ENCODE data around the gene RXRA.

RXRA gene

GRCh38 chr9:134384811-134385479, 58.7 kb downstream of the RXRA start:
- peak; percentile 35 for DNase-seq

- DNase-seq, result no peak
Observed at GRCh38 chr9:134385915-134386314, 59.7 kb downstream of the RXRA start.

- DNase-seq, result no peak
Observed at GRCh38 chr9:134386951-134387831, 60.9 kb downstream of the RXRA start.

- no peak for DNase-seq
Observed at GRCh38 chr9:134388289-134388808, 62.1 kb downstream of the RXRA start.

DNA sequence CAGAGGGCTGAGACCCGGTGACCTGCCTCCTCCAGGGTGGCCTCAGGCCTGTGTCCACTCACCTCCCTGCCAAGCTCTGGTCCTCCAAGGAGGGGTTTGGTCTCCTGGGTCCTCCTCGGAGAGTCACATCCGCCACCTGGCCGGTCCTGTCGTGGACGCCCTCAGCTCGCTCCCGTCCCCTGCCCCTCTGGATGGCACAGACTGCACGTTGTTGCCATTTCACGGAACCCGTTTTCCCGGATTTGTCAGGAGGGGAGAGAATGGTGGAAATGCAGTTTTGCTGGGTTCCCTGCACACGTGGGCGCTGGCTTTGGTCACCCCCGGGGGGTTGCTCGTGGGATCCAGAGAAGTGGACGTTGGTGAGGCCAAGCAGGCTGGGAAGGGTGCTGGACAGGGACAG, 62.7 kb downstream of the RXRA start:
- DNase-seq, result no peak

- DNase-seq, result no peak
Observed at GRCh38 chr9:134389642-134390041, 63.4 kb downstream of the RXRA start.

DNA sequence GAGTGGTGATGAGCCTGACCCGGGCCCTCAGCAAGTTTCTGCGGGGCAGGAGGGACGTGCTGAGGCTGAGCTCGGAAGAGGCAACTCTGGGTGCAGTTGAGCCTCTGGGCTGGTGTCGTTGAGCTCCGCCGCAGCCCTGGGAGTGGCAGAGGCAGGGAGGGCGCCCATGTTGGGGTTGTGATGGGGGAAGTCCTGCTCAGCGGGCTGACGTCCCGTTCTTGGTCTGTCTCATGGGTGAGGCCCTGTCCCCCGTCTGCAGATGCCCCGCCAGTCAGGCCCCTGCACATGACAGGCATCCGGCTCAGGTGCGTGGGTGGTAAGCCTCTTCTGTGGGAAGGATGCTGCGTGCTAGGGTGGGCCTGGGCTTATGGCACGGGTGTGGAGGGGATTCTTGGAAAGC, 64.3 kb downstream of the RXRA start:
- no peak for DNase-seq

GRCh38 chr9:134390947-134391318, 64.7 kb downstream of the RXRA start:
- DNase-seq, result no peak

- no peak for DNase-seq
Observed at GRCh38 chr9:134391319-134392231, 65.3 kb downstream of the RXRA start.

DNA sequence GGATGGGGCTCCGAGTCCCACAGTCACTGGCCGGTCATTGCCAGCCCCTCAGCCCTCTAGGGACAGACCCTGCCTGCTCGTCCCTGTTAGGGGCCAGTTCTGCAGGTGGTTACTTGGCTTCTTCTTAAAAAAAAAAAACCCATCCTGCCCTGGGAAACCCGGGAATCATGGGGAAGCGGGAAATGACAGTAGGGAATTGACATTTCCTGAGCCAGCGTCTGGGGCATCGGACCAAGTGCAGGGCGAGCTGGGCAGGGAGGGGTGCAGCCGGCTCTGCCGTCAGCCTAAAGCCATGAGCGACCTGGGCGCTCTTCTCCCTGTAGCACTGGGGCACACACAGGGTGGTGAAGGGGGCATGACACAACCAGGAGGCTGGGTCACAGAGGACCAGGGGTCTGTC, 66.6 kb downstream of the RXRA start:
- no peak for DNase-seq

GRCh38 chr9:134393582-134394280, 67.5 kb downstream of the RXRA start:
- DNase-seq, result no peak

DNA sequence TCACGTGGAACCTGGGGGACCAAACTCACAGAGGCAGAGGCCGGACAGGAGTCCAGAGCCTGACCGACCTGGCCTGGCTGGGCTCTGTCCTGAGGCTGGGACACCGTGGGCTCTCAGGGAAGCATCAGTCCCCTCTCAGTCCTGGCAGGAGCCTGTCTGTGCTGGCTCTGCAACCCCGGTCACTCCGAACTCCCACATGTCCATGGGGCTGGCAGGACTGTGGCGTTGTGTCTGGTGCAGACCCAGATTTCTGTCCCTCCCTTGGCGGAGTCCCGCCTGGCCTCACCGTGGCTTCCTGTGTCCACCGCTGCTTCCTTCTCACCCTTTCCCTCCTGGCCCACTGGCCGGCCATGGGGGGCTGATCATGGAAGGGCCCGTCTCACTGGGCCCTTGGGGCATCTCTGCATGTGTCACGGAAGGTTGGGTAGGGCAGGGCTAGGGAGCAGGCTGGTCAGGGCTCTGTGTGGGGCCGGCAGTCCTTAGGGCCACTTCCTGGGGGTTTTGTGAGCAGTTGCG, 68.8 kb downstream of the RXRA start:
- DNase-seq, result no peak

DNA sequence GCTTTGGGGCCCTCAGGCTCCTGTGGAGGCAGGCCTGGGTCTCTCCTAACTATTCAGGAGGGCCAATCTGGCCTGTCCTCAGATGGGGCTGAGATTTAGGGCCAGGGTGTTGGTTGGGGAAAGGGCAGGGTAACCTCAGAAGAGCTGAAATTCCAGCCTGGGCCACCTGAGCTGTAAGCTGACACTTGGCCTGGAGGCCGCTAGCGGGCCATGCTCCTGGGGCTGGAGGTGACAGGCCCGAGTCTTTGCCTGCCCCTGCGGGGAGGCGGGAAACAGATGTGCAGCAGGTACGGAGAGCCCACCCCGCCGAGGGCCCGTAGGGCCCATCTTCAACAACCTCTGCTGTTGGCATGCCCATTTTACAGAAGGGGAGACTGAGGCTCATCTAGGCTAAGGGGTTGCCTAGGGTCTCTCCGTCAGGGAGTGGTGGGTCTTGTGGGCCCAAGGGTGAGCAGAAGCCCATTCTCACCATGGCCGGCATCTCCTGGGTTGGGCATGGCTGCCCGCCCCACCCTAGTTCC, 69.5 kb downstream of the RXRA start:
- DNase-seq, result no peak

DNA sequence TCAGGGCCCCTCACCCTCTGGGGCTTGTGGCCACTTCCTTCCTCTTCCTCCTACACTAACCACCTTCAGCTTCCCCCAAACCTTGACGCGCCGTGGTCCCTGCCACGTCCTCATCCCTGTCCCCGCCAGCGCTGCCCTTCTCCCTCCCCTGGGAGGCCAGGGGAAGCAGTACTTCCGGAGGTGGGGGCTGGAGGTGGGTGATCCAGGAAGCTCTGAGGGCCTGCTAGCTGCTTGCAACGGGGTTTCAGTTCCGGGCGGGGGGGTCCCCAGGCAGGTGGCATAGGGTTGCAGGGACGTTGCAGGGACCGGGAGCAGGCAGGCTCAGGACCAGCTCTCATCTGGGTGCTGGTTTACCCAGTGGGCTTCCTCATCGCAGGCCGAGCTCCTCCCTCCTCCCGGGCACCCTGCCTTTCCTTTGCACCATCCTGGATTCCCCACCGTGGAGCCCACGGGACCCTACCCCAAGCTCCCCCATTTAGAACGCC, 70.0 kb downstream of the RXRA start:
- peak; percentile 59 for DNase-seq

- no peak for DNase-seq
Observed at GRCh38 chr9:134396825-134397224, 70.6 kb downstream of the RXRA start.

DNA sequence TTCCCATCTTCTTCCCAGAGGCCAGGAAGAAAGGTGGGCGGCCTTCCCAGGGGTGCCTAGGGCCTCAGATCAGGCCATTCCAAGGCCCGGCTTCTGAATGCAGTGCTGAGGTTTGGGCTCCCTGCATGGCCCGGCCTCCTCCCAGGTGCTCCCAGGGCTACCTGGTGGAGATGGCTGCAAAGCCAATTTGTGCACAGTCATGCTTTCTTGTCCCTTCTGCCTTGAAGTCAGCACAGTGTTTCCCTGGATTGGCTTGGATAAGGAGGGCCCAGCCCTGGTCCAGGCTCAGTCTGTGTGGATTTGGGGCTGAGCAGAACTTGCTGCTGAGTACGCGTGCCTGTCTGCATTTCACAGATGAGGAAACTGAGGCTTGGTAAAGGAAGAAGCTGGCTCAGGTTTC, 72.5 kb downstream of the RXRA start:
- DNase-seq, result no peak

- peak; percentile 54 for DNase-seq
Observed at GRCh38 chr9:134399435-134400056, 73.3 kb downstream of the RXRA start.

GRCh38 chr9:134400283-134400682, 74.0 kb downstream of the RXRA start:
- no peak for DNase-seq

DNA sequence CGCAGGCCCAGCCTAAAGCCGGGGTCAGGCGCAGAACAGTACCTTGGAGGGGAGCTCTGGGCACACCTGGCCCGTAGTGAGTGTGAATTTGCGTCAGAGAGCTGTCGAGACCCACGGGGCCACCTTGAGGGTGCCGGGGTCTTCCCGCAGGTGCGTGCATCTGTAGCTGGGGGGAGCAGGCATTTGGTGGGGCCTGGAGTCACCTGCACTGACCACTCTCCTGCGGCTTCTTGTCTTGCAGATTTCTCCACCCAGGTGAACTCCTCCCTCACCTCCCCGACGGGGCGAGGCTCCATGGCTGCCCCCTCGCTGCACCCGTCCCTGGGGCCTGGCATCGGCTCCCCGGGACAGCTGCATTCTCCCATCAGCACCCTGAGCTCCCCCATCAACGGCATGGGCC, 75.1 kb downstream of the RXRA start:
- no peak for DNase-seq

- no peak for DNase-seq
Observed at GRCh38 chr9:134402182-134402581, 75.9 kb downstream of the RXRA start.

DNA sequence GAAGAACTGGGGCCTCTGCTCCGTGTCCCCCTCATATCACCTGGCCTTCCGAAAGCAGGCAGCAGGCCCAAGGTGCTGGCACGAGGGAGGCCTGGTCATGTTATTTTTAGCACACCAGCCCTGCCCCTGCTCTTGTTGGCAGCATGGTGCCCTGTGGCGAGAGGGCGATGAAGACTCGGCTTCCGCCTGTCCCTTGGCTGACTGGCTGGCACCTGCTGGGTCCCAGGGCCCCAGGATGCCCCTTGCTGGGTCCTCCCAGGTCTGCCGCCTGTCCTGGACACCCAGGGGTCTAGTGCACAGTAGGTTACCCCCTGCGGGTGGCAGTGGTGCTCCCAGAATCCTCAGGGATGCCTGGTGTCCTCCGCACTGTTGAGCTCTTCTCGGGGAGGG, 77.0 kb downstream of the RXRA start:
- DNase-seq, result no peak
